SK-N-MC (cell line): ENCODE measurements around the gene GULP1.

Source experiments
- DNase-seq: peaks from one replicate; pipeline ENCODE4 v3.0.0-alpha.2; 2011; ENCODE audit warnings: low read depth, low spot score
- H3K27ac ChIP-seq: fragments of 200-600 bp; sonication (generic); 2 replicates; pipeline ENCODE4 v1.5.1; 2016; ENCODE audit warnings: mixed run types
- H3K36me3 ChIP-seq: fragments of 200-600 bp; sonication (generic); 2 replicates; pipeline ENCODE4 v1.6.1; 2017; ENCODE audit warnings: antibody characterized with exemption, low read length, mixed read lengths; ENCODE audit not compliant: insufficient read depth
- H3K4me3 ChIP-seq: fragments of 200-600 bp; sonication (generic); 2 replicates; pipeline ENCODE4 v1.5.1; 2016
- H3K9ac ChIP-seq: fragments of 200-600 bp; sonication (generic); 2 replicates; pipeline ENCODE4 v1.8.0; 2017; ENCODE audit warnings: mixed run types, mixed read lengths; ENCODE audit not compliant: insufficient read length
- H3K9me3 ChIP-seq: fragments of 200-600 bp; sonication (generic); 2 replicates; pipeline ENCODE4 v1.6.1; 2017; ENCODE audit warnings: low read depth, mild to moderate bottlenecking, antibody characterized with exemption, low read length, moderate library complexity, mixed read lengths
- EZH2 ChIP-seq: fragments of 200-600 bp; sonication (generic); IDR thresholded peaks from one replicate; pipeline ENCODE4 v1.6.1; 2017; ENCODE audit warnings: antibody characterized with exemption
- FOXP2 ChIP-seq: optimal IDR thresholded peaks from 2 replicates; pipeline ENCODE3; 2011; ENCODE audit warnings: mild to moderate bottlenecking, moderate library complexity; ENCODE audit not compliant: insufficient read depth; ENCODE audit errors: extremely low read length, control extremely low read depth
- POLR2AphosphoS5 ChIP-seq: IDR thresholded peaks from 2 replicates; pipeline ENCODE4 v1.6.1; 2012; ENCODE audit warnings: mild to moderate bottlenecking, low read depth, low read length, borderline replicate concordance

Gene GULP1

GRCh38 chr2:188622601-188623260 is 331.1 kb downstream of the GULP1 start:
- TF ChIP-seq EZH2, result no peak
- TF ChIP-seq FOXP2, result no peak
- no peak for TF ChIP-seq POLR2AphosphoS5
- no peaks in the 10 kb centered on the region for H3K9me3 ChIP-seq
- no peak overlapping the region for H3K27ac ChIP-seq
- no peak overlapping the region for H3K4me3 ChIP-seq
- H3K9ac ChIP-seq, result no peak overlapping the region
- no peaks in the 10 kb centered on the region for H3K36me3 ChIP-seq
- no peak for DNase-seq

GRCh38 chr2:188623995-188624643 is 332.4 kb downstream of the GULP1 start:
- no peak for TF ChIP-seq POLR2AphosphoS5
- no peak for TF ChIP-seq FOXP2
- TF ChIP-seq EZH2, result no peak
- Histone ChIP-seq H3K4me3 (no peak overlapping the region), H3K27ac (no peak overlapping the region), H3K36me3 (no peaks in the 10 kb centered on the region), H3K9me3 (no peaks in the 10 kb centered on the region), H3K9ac (no peak overlapping the region)
- DNase-seq, result no peak

DNA sequence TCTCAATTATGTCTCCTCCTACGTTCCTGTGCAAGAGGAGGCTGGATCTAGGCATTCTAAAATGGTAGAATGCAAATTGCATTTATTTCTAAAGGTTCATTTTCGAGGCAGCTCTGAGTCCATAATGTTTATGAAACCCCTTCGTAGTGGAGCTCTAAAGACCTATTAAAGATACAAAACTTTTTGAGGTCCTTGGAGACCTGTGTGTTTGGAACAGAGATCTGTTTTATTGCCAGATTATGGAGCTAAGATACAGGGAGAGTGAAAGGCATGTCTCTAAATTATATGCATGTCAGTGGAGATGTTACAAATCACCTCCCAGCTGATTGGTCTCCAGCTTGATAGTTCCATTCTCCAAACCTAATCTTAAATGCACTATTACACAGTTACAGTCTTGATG is 335.8 kb downstream of the GULP1 start:
- Histone ChIP-seq H3K36me3 (no peaks in the 10 kb centered on the region), H3K9me3 (no peaks in the 10 kb centered on the region), H3K4me3 (no peak overlapping the region), H3K27ac (no peak overlapping the region), H3K9ac (no peak overlapping the region)
- TF ChIP-seq EZH2, result no peak
- no peak for TF ChIP-seq POLR2AphosphoS5
- TF ChIP-seq FOXP2, result no peak
- DNase-seq, result no peak

DNA sequence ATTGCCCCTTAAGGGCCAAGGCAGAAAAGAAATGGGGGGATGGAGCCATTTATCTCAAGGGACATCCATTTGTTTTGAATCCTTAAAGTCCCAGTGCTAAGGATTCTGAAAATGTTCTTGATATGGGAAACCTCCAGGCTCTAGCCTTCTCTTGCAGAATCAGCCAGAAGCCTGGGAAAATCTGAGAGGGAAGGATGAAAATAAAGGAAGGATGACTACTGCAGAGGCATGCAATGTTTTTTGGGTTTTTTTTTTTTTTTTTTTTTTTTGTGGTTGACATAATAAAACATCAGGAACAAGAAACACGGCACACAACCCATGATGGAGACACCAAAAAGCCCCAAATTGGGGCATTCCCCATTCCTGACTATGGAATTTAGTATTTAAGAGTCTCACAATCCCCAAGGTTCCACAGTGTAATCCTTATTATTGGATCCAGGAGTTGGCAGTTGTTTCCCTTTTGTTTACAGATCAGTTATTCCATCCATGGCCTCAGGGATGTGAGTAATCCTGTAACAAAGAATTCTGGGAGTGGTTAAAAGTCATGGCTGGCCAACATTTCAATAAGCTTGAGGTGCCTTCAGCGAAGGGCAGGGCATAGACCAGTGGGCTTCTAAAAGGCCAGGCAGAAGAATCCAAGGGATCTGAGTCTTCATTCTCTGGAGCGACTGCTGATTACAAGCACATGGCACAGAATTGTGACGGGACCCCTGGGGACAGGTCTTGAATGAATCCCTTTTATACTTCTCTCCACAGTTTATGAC is 337.5 kb downstream of the GULP1 start:
- Histone ChIP-seq H3K4me3 (no peak overlapping the region), H3K36me3 (no peaks in the 10 kb centered on the region), H3K9ac (no peak overlapping the region), H3K27ac (no peak overlapping the region), H3K9me3 (no peaks in the 10 kb centered on the region)
- DNase-seq, result no peak
- TF ChIP-seq FOXP2, result no peak
- TF ChIP-seq POLR2AphosphoS5, result no peak
- TF ChIP-seq EZH2, result no peak

- no peaks in the 10 kb centered on the region for H3K36me3 ChIP-seq
- TF ChIP-seq FOXP2 (no peak), POLR2AphosphoS5 (no peak), EZH2 (no peak)
- H3K4me3 ChIP-seq, result no peak overlapping the region
- no peaks in the 10 kb centered on the region for H3K9me3 ChIP-seq
- H3K27ac ChIP-seq, result no peak overlapping the region
- no peak overlapping the region for H3K9ac ChIP-seq
- no peak for DNase-seq
These were observed 338.3 kb downstream of the GULP1 start for GRCh38 chr2:188629753-188630527.

DNA sequence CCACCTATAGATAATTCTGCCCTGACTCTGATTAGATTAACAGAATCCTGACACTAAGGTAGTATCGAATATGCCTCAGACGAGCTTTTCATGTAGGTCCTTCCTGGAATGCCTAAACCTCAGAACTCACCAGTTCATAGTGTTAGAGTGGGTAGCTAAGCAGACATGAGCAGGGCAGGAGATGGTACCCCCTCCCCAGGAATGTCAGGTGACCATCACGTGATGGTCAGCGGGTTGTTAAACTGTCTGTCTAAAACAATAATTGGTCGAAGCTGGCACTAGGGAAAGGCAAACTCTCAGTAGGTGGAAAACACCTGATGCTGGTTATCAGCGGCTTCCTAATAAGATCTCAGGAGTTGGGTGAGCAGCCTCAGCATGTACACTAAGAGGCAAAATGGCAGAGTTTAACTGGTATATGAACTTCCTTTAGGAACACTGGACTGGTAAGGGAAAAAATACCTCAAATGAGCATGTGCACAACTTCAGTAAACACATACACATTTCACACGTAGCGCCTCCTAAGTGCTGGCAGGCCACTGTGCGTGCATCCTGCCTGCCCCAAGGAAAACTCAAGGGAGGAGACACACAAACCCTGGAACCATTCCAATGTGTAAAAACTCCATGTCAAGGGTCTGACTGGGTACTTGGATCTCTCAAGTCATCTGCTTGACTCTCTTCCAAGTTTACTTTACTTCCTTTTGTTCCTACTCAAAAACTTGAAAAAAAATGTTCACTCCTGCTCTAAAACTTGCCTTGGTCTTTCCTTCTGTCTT is 339.5 kb downstream of the GULP1 start:
- Histone ChIP-seq H3K36me3 (no peaks in the 10 kb centered on the region), H3K27ac (no peak overlapping the region), H3K9ac (no peak overlapping the region), H3K4me3 (no peak overlapping the region), H3K9me3 (no peaks in the 10 kb centered on the region)
- DNase-seq, result no peak
- TF ChIP-seq POLR2AphosphoS5, result no peak
- no peak for TF ChIP-seq FOXP2
- no peak for TF ChIP-seq EZH2

GRCh38 chr2:188634656-188635055 is 343.0 kb downstream of the GULP1 start:
- Histone ChIP-seq H3K9me3 (no peaks in the 10 kb centered on the region), H3K4me3 (no peak overlapping the region), H3K27ac (no peak overlapping the region), H3K9ac (no peak overlapping the region), H3K36me3 (no peaks in the 10 kb centered on the region)
- TF ChIP-seq EZH2 (no peak), POLR2AphosphoS5 (no peak), FOXP2 (no peak)
- no peak for DNase-seq
